ENCODE results near the gene RPL19.
A peak's percentile ranks its signal among the peaks of the same experiment; 100 is the strongest.

Gene RPL19

GRCh38 chr17:39204245-39204644 is 4.2 kb downstream of the RPL19 start:
- H3K4me3 ChIP-seq (ENCODE audit: low read depth, low read length), result no peak overlapping the region
- DNase-seq (ENCODE audit: low read depth), result no peak
- TF ChIP-seq CTCF (IDR thresholded peaks at IDR 0.05; ENCODE audit: control insufficient read depth, extremely low read depth, insufficient read depth), result no peak

GRCh38 chr17:39205112-39205526 is 5.0 kb downstream of the RPL19 start:
- no peak overlapping the region for H3K4me3 ChIP-seq (ENCODE audit: low read depth, low read length)
- no peak for DNase-seq (ENCODE audit: low read depth)
- TF ChIP-seq CTCF (IDR thresholded peaks at IDR 0.05; ENCODE audit: control insufficient read depth, extremely low read depth, insufficient read depth), result no peak

- DNase-seq (ENCODE audit: low read depth), result no peak
- H3K4me3 ChIP-seq (ENCODE audit: low read depth, low read length), result no peak overlapping the region
- no peak for TF ChIP-seq CTCF (IDR thresholded peaks at IDR 0.05; ENCODE audit: control insufficient read depth, extremely low read depth, insufficient read depth)
Observed at GRCh38 chr17:39208136-39208535, 8.1 kb downstream of the RPL19 start.

GRCh38 chr17:39208893-39209292 is 8.8 kb downstream of the RPL19 start:
- no peak for TF ChIP-seq CTCF (IDR thresholded peaks at IDR 0.05; ENCODE audit: control insufficient read depth, extremely low read depth, insufficient read depth)
- H3K4me3 ChIP-seq (ENCODE audit: low read depth, low read length), result no peak overlapping the region
- DNase-seq (ENCODE audit: low read depth), result no peak

GRCh38 chr17:39209317-39210092 is 9.4 kb downstream of the RPL19 start:
- peak; percentile 43 for DNase-seq (ENCODE audit: low read depth)
- no peak overlapping the region for H3K4me3 ChIP-seq (ENCODE audit: low read depth, low read length)
- no peak for TF ChIP-seq CTCF (IDR thresholded peaks at IDR 0.05; ENCODE audit: control insufficient read depth, extremely low read depth, insufficient read depth)

- no peak overlapping the region for H3K4me3 ChIP-seq (ENCODE audit: low read depth, low read length)
- no peak for TF ChIP-seq CTCF (IDR thresholded peaks at IDR 0.05; ENCODE audit: control insufficient read depth, extremely low read depth, insufficient read depth)
- no peak for DNase-seq (ENCODE audit: low read depth)
Observed at GRCh38 chr17:39210093-39210434, 10.0 kb downstream of the RPL19 start.

All from LNCaP clone FGC (cell line).